ENCODE measurements around the gene SERPINE1.

DNA sequence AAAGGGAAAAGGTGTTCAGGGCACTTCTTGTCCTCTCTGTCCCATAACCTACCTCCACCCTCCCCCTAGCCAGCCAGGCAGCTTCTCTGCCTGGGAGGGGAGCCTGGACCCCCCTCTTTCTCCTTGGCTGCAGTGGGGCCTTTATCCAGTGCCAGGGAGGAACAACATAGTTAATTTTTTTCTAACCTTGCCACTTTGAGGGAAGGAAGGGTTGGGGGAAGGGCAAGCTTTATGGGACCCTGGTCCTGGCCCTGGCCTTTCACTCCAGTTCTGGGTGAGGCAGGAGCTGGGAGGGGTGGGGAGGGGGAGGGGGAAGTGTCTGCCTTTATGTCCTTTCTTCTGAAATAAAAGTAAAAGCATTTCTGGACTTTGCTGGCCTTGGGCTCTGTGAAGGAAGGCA lies 34.0 kb downstream of the SERPINE1 start:
- TF ChIP-seq, protein P1, sequence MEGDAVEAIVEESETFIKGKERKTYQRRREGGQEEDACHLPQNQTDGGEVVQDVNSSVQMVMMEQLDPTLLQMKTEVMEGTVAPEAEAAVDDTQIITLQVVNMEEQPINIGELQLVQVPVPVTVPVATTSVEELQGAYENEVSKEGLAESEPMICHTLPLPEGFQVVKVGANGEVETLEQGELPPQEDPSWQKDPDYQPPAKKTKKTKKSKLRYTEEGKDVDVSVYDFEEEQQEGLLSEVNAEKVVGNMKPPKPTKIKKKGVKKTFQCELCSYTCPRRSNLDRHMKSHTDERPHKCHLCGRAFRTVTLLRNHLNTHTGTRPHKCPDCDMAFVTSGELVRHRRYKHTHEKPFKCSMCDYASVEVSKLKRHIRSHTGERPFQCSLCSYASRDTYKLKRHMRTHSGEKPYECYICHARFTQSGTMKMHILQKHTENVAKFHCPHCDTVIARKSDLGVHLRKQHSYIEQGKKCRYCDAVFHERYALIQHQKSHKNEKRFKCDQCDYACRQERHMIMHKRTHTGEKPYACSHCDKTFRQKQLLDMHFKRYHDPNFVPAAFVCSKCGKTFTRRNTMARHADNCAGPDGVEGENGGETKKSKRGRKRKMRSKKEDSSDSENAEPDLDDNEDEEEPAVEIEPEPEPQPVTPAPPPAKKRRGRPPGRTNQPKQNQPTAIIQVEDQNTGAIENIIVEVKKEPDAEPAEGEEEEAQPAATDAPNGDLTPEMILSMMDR (conservative IDR thresholded peaks at IDR 0.05 in 1 of 2, IDR thresholded peaks at IDR 0.05 in 1 of 2; ENCODE audit: low read depth in 1 of 2, low read length in 2 of 2), result no peak
- no peak for TF ChIP-seq EZH2 (IDR thresholded peaks at IDR 0.05; ENCODE audit: low read length, missing control alignments)
